NCI-H146 (cell line): ENCODE data around the gene CDCA8.
"Not testable (repeated sequence)": the region's sequence is repeated elsewhere in the genome, so short reads cannot be mapped to it uniquely, and the experiment has no call there.

Experiments
- DNase-seq: peaks from one replicate; lab custom pipeline; 2025; lab: John Stamatoyannopoulos, UW

CDCA8 gene

DNA sequence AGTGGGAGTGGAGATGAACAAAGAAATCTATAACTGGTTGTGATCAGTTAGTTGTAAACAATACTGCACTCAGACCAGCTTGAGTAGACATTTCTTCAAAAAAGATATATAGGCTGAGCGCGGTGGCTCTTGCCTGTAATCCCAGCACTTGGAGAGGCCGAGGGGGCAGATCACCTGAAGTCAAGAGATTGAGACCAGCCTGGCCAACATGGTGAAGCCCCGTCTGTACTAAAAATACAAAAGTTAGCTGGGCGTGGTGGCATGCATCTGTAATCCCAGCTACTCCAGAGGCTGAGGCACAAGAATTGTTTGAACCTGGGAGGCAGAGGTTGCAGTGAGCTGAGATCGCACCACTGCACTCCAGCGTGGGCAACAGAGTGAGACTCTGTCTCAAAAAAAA is 45.7 kb downstream of the CDCA8 start:
- DNase-seq = not testable (repeated sequence)

DNA sequence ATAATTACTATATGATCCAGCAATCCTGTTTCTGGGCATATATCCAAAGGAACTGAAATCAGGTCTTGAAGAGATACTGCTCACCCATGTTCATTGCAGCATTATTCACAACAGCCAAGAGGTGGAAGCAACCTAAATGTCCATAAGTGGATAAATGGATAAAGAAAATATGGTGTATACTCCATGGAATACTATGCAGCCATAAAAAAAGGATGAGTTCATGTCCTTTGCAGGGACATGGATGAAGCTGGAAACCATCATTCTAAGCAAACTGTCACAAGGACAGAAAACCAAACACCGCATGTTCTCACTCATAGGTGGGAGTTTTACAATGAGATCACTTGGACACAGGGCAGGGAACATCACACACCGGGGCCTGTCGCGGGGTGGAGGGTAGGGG is 46.3 kb downstream of the CDCA8 start:
- not testable (repeated sequence) for DNase-seq

DNA sequence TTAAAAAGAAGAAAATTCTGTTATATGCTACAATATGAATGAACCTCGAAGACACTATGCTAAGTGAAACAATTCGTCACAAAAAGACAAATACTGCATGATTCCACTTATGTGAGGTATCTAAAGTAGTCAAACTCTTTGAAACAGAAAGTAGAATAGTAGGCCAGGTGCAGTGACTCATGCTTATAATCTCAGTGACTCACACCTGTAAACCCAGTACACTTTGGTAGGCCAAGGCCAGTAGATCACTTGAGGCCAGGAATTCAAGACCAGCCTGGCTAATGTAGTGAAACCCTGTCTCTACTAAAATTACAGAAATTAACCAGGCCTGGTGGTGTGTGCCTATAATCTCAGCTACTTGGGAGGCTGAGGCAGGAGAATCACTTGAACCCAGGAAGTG is 46.9 kb downstream of the CDCA8 start:
- DNase-seq = no peak

DNA sequence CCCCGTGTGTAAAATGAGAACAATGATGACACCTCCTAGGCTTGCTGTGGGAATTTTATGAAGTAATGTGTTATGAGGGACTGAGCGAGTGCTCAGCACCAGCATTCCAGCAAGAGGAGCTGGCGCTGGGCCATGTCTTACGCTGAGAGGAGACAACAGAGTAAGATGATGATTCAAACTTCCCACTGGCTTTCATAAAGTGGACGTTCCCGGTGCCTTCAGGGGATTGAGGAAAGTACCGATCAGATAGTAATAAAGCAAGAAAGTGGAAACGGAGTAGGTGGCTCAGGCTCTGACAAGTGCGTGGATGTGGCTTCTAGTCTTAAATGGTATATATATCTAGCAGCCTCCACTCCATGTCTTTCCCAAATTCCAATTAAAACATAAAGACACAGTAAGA is 48.8 kb downstream of the CDCA8 start:
- DNase-seq = no peak

DNA sequence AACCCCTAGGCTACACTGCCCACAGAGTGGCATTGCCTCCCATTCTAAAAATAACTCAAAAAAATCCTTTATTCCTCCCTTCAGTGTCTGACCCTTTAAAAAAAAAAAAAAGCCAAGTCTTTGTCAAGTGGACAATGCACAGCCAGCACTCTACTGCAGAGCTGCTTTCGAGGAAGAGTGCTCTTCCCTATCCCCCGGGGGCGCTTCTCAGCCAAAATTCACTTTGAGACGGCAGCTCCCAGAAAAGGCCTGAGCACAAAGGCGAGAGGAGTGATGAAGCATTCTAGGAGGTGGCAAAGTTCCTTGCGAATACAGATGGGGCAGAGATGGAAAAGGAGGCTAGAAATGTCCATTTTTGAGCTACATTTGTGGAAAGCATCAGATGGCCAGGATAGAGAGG is 49.3 kb downstream of the CDCA8 start:
- no peak for DNase-seq

DNA sequence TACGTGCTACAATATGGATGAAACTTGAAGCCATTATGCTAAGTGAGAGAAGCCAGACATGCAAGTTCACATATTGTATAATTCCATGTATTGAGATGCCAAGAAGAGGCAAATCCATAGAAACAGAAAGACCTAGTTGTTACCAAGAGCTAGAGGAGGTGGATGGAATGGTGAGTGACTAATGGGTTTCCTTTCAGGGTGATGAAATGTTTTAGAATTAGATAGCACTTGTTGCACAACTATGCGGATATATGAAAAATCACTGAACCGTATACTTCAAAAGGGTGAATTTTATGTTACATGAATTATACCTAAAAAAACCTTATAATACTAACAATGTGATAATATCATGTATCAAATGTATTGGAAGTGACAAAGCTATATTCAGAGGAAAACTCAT is 54.5 kb downstream of the CDCA8 start:
- no peak for DNase-seq

DNA sequence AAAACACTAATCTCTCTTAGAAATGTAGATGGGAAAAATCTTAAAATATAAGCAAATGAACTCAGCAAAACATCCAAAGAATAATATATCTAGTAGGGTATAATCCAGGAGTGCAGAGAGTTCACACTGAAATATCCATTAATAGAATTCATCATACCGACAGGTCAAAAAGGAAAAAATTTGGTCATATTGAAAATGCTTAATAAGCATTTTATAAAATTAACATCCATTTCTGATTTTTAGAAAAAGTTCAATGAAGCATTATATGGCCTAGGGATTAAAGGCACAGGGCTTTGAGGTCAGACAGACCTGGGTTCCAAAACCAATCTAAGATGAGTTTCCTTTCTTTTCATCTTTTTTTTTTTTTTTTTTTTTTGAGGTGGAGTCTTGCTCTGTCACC is 56.2 kb downstream of the CDCA8 start:
- DNase-seq = no peak

DNA sequence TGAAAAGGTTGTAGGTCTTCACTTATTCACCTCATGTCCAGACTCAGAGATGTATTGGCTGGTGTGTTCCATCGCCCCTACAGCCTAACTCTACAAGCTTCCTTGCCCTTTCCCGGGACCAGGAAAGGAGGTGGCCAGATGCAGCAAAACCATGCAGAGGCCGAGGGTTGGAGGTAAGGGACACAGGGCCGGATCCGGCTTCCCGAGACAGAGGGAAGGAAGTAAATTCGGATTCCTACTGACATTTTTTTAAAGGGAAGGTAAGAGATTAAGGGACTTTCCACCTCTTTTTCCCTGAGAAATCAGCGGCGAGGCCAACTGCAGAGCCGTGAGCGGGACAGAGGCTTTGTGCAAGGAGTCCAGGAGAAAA is 59.9 kb downstream of the CDCA8 start:
- DNase-seq = peak; percentile 19

DNA sequence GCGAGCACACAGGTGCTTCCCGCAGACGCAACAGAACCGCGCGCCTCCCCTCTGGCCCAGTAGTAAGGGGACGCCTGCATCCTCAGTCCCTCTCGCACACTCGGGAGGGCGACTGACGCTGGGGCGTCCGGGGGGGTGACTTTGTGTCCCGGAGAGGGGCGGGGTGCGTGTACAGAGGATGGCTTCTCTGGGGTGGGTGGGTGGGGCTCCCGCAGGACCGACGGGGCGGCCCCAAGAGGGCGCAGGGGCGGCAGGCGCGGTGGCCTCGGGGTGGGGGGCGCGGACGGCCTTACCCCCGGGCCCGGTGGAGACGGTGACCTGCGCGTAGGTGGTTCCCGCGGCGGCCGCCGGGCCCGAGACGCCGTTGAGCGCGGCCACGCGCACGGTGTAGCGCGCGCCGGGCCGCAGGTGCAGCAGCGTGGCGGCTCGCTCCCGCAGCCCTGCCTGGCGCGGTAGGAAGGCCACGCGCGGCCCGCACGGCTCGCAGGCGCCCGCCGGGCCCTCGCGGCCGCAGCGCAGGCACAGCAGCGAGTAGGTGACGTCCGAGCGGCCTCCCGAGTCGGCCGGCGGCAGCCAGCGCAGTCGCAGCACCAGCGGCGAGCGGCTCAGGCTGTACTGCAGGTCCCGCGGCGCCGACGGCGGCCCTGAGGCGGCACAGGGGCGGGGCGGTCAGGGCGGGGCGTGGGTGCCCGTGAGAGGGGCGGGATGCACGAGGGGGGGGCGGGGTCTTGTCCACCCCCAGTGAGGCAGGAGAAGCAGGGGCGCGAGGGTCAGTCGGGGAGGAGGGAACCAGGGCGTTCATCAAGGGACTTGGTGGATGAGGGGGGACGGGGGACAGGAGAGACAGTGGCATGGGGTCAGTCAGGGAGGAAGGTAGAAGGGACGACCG is 60.5 kb downstream of the CDCA8 start:
- DNase-seq = peak; percentile 54

DNA sequence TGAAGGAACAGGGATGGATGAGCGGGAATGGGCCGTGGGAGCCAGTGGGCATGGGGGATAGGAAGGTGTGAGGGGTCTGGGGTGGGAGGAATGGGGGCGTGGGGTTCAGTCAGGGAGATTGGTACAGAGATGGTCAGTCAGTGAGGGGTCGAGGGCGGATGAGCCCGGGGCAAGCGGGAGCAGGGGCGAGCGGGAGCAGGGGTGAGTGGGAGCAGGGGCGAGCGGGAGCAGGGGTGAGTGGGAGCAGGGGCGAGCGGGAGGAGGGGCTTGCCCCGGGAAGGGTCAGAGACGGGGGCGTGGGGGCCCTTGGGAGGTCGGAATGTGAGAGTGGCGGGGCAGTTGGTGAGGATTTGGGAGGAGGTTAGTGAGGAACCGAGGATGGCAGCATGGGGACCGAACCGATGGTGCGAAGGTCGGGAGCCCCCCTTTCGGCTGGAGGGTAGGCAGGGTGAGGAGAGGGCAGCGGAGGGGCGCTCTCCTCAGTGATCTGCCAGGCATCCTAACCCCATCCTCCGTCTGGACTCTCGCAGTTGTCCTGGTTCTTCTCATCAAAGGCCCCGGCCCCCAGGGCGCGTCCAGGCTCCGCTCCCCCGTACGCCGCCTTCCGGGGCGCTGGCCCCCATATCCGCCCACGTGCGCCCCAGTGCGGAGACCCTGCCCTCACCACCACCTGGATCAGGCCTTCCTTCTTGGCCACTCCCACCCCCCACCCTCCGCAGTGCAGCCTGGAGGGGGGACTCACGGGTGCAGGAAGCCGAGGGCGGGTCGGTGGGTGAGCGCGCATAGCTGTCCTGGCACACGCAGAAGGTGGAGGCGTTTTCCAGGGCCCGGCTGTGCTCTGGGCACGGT is 61.4 kb downstream of the CDCA8 start:
- DNase-seq = peak; percentile 8

DNA sequence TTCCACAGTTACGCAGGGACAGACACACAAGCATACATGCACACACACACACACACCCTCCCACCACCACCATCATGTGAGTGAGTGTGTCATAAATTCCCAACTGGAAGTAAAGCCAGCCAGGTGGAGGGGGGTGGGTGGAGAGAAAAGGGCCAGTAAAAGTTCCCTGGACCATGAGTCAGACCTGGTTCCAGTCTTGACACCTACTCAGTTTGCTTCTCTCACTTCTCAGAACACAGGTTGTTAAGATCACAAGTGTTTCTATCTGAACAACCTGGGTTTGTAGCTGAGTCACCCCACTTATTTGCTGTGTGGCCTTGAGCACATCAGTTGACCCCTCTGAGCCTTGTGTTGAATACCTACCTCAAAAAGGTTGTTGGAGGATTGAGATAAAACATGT is 63.0 kb downstream of the CDCA8 start:
- DNase-seq = no peak

DNA sequence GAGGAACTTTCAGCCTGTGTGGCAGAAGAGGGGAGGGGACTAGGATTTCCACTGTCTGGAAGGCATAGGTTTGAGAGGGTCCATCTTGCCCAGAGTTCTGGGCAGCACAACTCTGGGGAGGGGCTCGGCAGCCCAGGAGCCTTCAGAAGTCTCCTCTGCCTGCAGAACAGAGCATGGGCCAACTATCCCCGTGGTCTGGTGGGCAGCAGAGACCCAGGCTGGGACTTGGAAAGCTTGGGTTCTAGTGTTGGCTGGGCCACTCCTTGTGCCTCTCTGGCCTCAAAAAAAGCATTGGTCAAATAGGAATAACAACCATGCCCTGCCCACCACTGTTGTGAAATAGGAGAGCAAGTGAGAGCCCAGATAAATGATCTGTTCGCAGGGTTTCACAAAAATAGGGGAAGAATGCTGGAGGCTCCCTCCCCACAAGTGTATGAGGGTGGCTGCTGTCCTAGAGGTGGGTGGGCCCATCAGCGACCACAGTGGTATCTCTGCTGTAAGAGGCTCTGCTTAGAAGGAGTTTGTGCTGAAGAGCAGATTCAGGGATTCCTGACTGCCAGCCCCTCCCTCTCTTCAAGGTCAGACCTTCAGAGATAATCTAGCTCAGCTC is 63.7 kb downstream of the CDCA8 start:
- no peak for DNase-seq
